GM21723 (cell line): ENCODE data around the gene MLNR.

ENCODE experiments used
- ATAC-seq: cut with Tn5 transposase; IDR thresholded peaks from one replicate; pipeline ENCODE4 v1.9.1; 2021; ENCODE audit warnings: mild to moderate bottlenecking, moderate library complexity; ENCODE audit not compliant: unreplicated experiment

The MLNR gene

DNA sequence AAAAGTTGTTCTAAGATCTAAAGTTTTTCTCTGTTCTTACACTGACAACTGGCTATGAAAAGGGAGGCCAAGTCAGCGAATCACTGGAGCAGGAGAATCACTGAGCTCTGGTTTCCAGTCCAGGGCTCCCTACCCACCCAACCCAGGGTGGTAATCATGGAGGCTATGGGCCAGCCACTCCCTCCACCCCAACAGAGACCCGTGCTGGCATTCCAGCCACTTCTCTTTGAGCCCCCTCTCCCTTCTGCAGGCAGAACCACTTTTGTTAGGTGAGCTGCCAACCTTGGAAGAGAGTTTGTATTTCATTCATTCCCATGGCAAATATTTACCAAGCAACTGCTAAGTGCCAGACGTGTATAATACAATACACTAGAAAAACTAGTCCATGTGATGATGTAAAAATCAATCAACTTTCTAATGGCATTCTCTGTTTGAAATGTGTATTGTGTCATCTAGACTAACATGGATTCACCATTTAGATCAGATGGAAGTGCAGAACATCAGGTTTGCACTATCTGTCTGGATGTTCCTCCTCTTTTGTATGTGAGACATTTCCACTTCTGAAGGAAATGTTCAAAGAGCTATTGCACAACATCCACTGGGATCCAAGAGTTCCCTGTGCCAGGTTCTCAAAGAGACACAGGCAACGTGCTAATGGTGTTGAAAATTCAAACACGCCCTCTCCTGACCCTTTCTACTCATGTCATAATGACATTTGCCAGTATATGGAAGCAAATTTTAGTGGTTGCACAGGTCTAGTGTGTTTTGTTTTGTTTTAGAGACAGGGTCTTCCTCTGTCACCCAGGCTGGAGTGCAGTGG lies 5.3 kb downstream of the MLNR start:
- no peak for ATAC-seq

DNA sequence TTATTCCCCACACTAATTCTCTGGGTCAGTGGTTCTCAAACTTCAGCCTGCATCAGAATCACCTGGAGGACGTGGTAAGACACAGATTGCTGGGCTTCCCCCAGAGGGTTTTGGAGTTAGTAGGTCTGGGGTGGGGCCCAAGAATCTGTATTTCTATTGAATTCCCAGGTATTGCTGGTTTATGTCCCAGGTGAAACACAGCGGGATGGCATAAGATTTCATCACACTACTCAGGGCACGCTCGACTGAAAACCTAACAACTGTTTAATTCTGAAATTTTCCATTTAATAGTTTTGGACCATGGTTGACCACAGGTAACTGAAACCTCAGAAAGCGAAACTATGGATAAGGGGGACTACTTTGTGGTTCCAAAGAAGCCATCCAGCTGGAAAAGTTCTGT lies 6.5 kb downstream of the MLNR start:
- ATAC-seq: no peak

DNA sequence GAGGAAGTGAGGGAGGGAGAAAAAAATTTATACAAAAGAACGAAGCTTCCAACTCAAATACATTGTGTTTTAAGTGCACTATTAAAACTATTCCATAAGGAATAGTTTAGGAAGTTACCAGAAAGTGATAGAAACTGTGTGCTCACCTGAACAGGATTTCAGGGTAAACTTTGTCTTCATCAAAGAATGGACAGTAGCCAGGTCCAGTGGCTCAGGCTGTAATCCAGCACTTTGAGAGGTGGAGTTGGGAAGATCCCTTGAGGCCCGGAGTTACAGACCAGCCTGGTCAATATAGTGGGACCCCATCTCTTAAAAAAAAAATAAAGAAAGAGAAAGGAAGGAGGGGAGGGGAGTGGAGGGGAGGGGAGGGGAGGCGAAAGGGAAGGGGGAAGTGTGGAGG lies 14.6 kb downstream of the MLNR start:
- no peak for ATAC-seq

GRCh38 chr13:49235856-49236431 lies 15.8 kb downstream of the MLNR start:
- ATAC-seq: no peak

DNA sequence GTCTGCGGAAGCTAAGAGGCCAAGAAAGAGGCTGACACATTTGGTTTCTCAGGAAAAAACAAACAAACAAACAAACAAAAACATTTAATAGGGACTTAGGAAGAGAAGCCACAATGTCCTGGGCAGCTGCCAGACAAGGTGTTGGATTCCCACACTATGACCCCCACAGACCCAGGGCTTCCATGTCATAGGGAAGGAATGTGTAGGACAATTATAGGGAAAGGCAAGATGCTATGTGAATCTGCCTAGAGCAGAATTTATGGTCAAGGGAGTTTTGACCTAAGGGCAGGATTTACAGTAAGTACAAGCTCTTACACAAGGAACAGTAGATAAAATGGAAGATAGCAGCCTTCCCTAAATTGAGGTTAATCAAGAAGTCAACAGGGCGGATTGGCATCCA lies 18.5 kb downstream of the MLNR start:
- no peak for ATAC-seq

DNA sequence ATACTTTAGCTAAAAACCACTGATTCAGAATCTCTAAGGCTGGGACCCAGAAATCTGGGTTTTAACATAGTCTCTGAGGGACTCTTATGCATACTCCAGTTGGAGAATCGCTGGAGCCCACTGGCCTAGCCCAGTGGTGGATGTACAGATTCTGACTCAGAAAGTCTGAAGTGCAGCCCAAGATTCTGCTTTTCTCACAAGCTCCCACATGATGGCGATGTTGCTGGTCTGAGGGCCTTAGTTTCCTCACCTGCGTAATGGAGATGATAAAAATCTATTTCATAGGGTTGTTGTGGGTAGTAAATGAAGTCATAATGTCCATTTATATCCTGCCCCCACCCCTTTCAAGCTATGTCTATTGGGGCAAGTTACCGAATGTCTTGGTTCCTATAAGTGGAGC lies 19.9 kb downstream of the MLNR start:
- no peak for ATAC-seq

DNA sequence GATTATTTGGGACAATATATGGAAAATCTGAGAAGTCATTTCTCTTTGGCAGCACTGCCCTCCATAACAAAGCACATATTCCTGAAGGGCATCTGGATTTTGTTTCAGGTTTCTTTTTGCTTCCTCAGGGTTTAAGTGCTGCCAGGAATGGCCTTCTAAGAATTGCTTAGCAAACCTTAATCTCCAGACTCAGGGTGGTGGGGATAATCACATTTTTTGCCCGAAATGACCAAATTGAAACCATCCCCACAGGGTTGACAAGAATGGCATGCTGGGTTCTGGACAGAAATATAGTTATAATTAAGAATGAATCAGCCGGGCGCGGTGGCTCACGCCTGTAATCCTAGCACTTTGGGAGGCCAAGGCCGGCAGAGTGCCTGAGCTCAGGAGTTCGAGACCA lies 21.2 kb downstream of the MLNR start:
- ATAC-seq: no peak

GRCh38 chr13:49245101-49245500 lies 25.0 kb downstream of the MLNR start:
- no peak for ATAC-seq

GRCh38 chr13:49246850-49247642 lies 26.9 kb downstream of the MLNR start:
- peak; percentile 32 for ATAC-seq

- ATAC-seq: peak; percentile 94
Observed at GRCh38 chr13:49247643-49248621, 27.8 kb downstream of the MLNR start, which contains the start of gene CDADC1. Gene CDADC1, plus strand, starts transcription at chr13:49247925. Its CDS starts 113 bp downstream, at chr13:49248038.

- ATAC-seq: peak; percentile 26
Observed at GRCh38 chr13:49248622-49249002, 28.5 kb downstream of the MLNR start.

DNA sequence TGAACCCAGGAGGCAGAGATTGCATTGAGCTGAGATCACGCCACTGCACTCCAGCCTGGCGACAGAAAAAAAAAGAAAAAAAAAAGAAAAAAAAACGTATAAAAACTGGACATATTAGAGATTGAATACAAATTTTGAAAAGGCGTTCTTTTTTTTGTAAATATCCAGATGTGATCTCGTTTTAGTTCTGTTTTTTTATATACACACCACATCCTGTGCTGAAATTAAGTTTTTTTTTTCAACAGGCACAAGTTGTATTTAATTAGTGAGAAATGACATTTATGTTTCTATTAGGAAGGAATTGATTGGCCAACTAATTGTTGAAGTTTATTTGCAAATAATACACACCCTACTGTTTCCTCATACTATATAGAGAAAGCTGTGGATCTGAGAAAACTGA lies 31.2 kb downstream of the MLNR start:
- no peak for ATAC-seq

DNA sequence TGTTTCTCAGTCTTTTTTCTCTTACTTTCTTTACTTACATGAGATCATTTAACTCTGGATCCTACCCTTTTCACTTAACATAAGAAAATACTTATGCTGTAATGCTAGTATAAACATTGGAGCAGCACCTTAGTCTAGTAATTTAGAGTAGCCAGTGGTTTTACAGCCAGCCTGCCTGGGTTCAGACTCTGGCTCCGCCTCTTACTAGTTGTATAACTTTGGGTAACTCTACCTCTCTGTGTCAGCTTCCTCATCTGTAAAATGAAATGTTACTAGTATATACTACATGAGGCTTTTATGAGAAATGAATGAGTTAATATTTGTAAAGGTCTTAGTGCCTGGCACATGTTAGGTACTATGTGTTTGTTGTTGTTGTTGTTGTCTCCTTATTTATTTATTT lies 33.2 kb downstream of the MLNR start:
- no peak for ATAC-seq

- ATAC-seq: no peak
Observed at GRCh38 chr13:49254007-49254406, 33.9 kb downstream of the MLNR start.

GRCh38 chr13:49256841-49257240 lies 36.7 kb downstream of the MLNR start:
- ATAC-seq: no peak

GRCh38 chr13:49258089-49258796 lies 38.1 kb downstream of the MLNR start:
- no peak for ATAC-seq

DNA sequence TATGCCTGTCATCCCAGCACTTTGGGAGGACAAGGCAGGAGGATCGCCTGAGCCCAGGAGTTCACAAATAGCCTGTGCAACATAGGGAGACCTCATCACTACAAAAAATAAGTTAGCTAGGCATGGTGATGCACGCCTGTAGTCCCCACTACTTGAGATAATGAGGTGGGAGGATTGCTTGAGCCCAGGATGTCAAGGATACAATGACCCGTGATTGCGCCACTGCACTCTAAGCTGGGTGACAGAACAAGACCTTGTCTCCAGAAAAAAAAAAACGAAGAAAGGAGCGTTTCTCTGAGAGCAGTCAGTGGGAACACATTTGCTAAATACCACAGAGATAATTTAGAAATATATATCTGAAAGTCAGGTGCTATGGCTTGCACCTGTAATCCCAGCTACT lies 39.4 kb downstream of the MLNR start:
- no peak for ATAC-seq

GRCh38 chr13:49262634-49263033 lies 42.5 kb downstream of the MLNR start:
- no peak for ATAC-seq

- no peak for ATAC-seq
Observed at GRCh38 chr13:49265822-49266221, 45.7 kb downstream of the MLNR start.

- ATAC-seq: no peak
Observed at GRCh38 chr13:49271264-49271663, 51.1 kb downstream of the MLNR start.
